Colonic mucosa (tissue), 4 donors: ENCODE data around the gene PDIA6. TPM values are rescaled to one million over a fixed set of nuclear protein-coding genes. Genes with fewer than 3 reads are reported as not detected.

Source experiments
- DNase-seq: peaks from one replicate; pipeline ENCODE4 v3.0.0-alpha.2; 2020
- H3K27ac ChIP-seq: fragments of 200-600 bp; one replicate; pipeline ENCODE4 v1.8.0; 2021
- H3K27me3 ChIP-seq: fragments of 200-600 bp; one replicate; pipeline ENCODE4 v1.8.0; 2021
- H3K36me3 ChIP-seq: fragments of 200-600 bp; one replicate; pipeline ENCODE4 v1.8.0; 2021
- H3K4me1 ChIP-seq: fragments of 200-600 bp; one replicate; pipeline ENCODE4 v1.8.0; 2021; ENCODE audit warnings: mild to moderate bottlenecking
- H3K4me3 ChIP-seq: fragments of 200-600 bp; one replicate; pipeline ENCODE4 v1.8.0; 2021
- H3K9ac ChIP-seq, 2 donors: one replicate each; pipeline ENCODE4 v1.7.0; 2013; ENCODE audit warnings: control low read depth in 2 of 2, low read depth in 2 of 2, low read length in 2 of 2
- H3K9me3 ChIP-seq: fragments of 200-600 bp; one replicate; pipeline ENCODE4 v1.8.0; 2021
- CTCF ChIP-seq: fragments of 200-600 bp; IDR thresholded peaks from one replicate; pipeline ENCODE4 v1.8.0; 2022; ENCODE audit warnings: antibody characterized with exemption, mild to moderate bottlenecking
- intact Hi-C: fragments of 100-400 bp; cut with DNase I; formaldehyde crosslinking; loops from one replicate; pipeline ENCODE4 v1.14.1; 2022
- total RNA-seq, 2 donors: library from RNA; stranded (reverse); fragmentation: NEBNext Ultra II Directional in 1 of 2; extraction: Animal tissue kit (Norgen Biotek cat#: 25700) in 1 of 2; gene quantifications; one replicate each; pipeline ENCODE4 v1.2.1, GENCODE V29; 2021
- donor health status: healthy.
- donor health status: DM: no; HTN: no; CAD: no.
- donor health status: DM: no; HTN: no; CAD: no.

Gene PDIA6
- total RNA-seq: 100 to 1,000 TPM; 180 to 347 TPM

GRCh38 chr2:10812362-10813162 is at the start of gene PDIA6:
PDIA6 (minus strand) TSS chr2:10812785; CDS start chr2:10812696, 89 bp downstream.
- Histone ChIP-seq H3K9me3 (no peaks in the 10 kb centered on the region), H3K36me3 (no peaks in the 10 kb centered on the region), H3K4me3 (peak within 1 kb of the TSS; percentile 55), H3K27me3 (no peaks in the 10 kb centered on the region), H3K9ac (peak within 1 kb of the TSS; percentile 82 to 87), H3K27ac (peak within 1 kb of the TSS; percentile 87), H3K4me1 (peaks cover 4% of the 10 kb centered on the region)
- intact Hi-C loops: no loop called here
- TF ChIP-seq CTCF: no peak
- peak; percentile 99 for DNase-seq

GRCh38 chr2:10862330-10862729 is 49.7 kb upstream of the PDIA6 start:
- no peak for TF ChIP-seq CTCF
- Histone ChIP-seq H3K9ac (no peak overlapping the region), H3K4me1 (no peaks in the 10 kb centered on the region), H3K4me3 (no peak overlapping the region), H3K36me3 (no peaks in the 10 kb centered on the region), H3K27ac (no peak overlapping the region), H3K27me3 (no peaks in the 10 kb centered on the region), H3K9me3 (no peaks in the 10 kb centered on the region)
- intact Hi-C loops: no loop called here
- DNase-seq: no peak

- no peak for TF ChIP-seq CTCF
Observed at GRCh38 chr2:10861765-10862164, 49.2 kb upstream of the PDIA6 start.

GRCh38 chr2:10860814-10861325 is 48.3 kb upstream of the PDIA6 start:
- intact Hi-C loops: no loop called here
- H3K9ac ChIP-seq: no peak overlapping the region
- no peak overlapping the region for H3K27ac ChIP-seq
- H3K27me3 ChIP-seq: no peaks in the 10 kb centered on the region
- DNase-seq: no peak
- no peaks in the 10 kb centered on the region for H3K9me3 ChIP-seq
- H3K4me1 ChIP-seq: no peaks in the 10 kb centered on the region
- H3K4me3 ChIP-seq: no peak overlapping the region
- TF ChIP-seq CTCF: no peak
- no peaks in the 10 kb centered on the region for H3K36me3 ChIP-seq

More at GRCh38 chr2:10861765-10862164, 49.2 kb upstream of the PDIA6 start:
- intact Hi-C loops: no loop called here
- H3K4me3 ChIP-seq: no peak overlapping the region
- no peak overlapping the region for H3K9ac ChIP-seq
- H3K27ac ChIP-seq: no peak overlapping the region
- H3K27me3 ChIP-seq: no peaks in the 10 kb centered on the region
- no peak for DNase-seq
- H3K36me3 ChIP-seq: no peaks in the 10 kb centered on the region
- no peaks in the 10 kb centered on the region for H3K9me3 ChIP-seq
- H3K4me1 ChIP-seq: no peaks in the 10 kb centered on the region

- Histone ChIP-seq H3K9ac (no peak overlapping the region), H3K27me3 (no peaks in the 10 kb centered on the region), H3K4me3 (no peak overlapping the region), H3K4me1 (no peaks in the 10 kb centered on the region), H3K27ac (no peak overlapping the region), H3K9me3 (no peaks in the 10 kb centered on the region), H3K36me3 (no peaks in the 10 kb centered on the region)
- DNase-seq: no peak
- TF ChIP-seq CTCF: no peak
- intact Hi-C loops: no loop called here
Observed at GRCh38 chr2:10860081-10860813, 47.7 kb upstream of the PDIA6 start.
